HG02943 (cell line): ENCODE data around the gene TRIM71.
"Not testable (repeated sequence)": the region's sequence is repeated elsewhere in the genome, so short reads cannot be mapped to it uniquely, and the experiment has no call there.

Source experiments
- ATAC-seq: cut with Tn5 transposase; IDR thresholded peaks from one replicate; pipeline ENCODE4 v1.9.1; 2021; ENCODE audit warnings: mild to moderate bottlenecking, low read depth, moderate library complexity; ENCODE audit not compliant: unreplicated experiment

The TRIM71 gene

DNA sequence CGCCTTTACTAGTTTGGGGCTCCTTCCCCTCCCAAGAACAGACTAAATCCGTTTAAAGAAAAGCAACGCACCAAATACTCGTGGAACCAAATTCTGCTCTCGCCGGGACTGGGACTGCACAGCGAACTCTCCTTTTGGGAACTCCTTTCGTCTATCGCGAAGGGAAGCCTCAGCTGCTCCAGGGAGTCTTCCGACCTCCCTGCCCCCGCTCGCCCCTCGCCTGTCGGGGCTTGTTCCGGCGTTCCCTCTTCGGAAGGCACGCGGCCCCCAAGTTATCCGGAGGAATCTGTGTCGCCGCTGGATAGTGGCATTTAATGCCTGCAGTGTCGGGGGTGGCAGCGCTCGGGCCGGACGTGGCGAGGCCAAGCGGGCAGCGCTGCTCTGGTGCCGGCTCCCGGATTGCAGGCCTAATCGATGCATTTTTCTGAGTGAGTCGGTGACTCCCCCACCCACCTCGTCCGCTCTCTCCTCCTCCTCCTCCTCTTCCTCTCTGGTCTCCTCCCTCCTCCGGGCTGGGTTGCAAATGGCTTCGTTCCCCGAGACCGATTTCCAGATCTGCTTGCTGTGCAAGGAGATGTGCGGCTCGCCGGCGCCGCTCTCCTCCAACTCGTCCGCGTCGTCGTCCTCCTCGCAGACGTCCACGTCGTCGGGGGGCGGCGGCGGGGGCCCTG lies at the start of gene TRIM71:
TSS of gene TRIM71 (plus strand) at position 440 of the 671 bp plus-strand sequence. CDS start at position 524, 84 bp downstream.
- no peak for ATAC-seq

DNA sequence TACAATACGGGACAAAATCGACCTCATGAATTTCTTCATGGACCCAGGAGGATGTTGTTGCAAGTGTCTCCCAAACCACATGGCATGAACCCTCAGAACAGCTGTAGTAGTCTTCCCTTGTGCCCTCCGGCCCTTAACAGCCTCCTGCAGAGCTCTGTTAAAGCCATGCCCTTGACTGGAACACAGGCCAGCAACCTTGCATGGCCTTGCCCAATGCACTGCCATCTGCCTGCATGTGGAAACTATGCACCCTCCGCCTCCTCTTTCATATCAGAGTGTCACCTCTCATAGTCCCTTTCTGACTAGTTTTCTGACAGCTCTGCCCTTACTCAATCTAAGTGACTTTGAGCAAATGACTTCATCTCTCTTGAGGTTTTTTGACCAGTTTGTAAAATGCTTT lies 39.4 kb upstream of the TRIM71 start:
- ATAC-seq = no peak

DNA sequence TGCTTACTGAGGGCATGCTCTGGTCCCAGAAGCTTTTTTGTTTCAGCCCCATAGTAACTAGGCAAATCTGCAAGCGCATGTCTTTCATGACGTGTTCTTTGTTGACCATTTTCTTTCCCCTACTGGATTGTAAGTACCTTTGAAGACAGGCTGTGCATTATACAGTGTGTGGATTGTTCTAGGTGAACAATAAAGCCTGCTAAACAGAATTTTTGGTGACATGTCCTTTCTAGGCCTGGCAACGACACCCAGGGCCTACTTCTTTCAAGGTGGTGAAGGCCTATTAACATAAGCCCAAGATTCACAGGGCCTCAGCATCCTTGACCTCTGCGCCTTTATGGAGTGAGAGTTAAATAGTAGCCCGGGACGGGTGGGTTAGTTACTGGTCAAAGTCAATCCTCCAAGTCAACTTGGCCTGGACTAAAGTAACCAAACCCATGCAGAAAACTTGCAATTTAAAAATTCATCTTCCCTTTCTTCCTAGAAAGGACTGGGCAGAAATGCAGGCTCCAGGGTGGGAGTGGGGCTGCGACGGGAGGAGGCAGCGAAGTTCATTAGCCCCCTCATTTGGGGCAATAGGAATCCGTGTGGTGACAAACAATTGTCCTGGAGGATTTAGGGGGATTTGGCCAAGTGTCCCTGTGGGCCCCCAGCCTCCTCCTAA lies 37.6 kb upstream of the TRIM71 start:
- ATAC-seq = no peak

DNA sequence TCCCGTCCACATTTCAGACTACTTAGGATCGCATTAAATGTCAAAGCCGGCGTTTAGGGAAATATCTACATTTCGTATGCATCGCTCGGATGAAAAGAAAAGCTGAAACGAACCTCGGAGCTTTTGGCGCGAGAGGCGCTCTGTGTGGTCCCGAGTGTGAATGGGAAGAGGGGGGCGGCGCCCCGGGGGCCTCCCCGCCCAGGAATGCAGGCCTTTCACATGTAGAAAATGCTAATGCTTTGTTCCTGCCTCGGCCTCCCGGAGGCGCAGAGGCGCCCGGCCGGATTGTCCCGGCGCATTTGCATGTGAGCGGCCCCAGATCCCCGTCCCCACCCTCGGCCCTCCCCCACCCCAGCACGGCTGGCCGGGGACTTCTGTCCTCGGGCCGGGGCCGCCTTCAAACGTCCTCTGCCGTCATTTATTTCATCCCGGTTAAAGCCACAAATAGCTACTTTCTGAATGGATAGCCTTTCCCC lies 37.0 kb upstream of the TRIM71 start:
- peak; percentile 33 for ATAC-seq

DNA sequence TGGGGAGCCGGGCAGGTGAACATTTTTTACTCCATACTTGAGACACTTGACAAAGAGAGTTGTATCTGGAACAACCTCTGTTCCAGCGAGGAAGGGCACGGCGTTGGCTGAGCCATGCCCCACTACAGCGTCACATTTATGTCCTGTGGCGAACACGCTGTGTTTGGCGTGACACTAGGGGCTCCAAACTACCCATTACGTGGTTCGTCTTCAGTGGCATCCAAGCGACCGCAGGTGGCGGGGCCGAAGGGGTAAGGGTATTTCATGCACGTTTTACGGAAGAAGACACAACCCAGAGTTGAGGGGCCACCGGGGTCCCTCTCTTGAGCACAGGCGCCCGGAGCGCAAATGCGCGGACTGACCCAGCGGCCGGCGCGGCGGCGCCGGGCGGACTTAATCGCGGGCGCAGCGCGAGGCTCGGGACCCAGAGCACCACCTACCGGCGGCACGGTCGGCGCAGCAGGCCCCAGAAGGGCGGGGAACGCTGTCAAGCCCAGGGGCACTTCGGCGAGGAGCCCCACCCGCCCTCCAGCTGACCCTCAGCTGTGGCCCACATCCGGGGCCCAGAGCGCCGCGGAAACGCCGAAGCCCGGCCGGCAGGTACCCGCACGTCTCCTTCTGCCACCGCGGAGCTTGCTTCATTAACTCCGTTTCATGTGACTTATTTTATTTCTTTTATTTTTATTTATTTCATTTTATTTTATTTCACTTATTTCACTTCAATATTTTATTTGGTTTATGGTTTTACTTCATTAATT lies 36.4 kb upstream of the TRIM71 start:
- ATAC-seq = peak; percentile 97

DNA sequence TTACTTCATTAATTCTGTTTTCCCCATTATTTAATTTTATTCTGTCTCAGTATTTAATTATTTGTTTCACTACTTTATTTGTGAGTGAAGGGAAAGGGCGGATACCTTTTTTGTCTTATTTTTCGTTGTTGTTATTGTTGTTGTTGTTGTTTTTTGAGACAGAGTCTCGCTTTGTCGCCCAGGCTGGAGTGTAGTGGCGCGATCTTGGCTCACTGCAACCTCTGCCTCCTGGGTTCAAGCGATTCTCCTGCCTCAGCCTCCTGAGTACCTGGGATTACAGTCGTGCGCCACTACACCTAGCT lies 35.9 kb upstream of the TRIM71 start:
- not testable (repeated sequence) for ATAC-seq

DNA sequence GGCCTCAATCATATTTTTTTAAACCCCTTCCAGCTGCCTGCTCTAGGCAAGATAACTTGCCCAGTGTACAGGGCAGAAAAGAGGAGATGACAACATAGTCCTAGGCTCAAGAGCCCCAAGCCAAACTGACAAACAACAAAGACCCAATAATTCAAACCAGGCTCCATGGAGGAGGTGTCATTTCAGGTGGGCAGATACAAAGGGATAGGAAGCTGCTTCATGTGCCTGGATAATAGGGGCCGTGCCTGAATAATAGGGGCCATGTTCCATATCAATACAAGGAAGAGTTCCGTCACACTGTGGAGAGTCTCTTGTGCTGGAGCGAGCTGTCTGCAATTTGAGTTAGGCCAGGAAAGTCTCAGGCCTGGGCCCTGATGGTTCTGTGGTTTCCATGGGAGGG lies 35.4 kb upstream of the TRIM71 start:
- ATAC-seq = no peak

DNA sequence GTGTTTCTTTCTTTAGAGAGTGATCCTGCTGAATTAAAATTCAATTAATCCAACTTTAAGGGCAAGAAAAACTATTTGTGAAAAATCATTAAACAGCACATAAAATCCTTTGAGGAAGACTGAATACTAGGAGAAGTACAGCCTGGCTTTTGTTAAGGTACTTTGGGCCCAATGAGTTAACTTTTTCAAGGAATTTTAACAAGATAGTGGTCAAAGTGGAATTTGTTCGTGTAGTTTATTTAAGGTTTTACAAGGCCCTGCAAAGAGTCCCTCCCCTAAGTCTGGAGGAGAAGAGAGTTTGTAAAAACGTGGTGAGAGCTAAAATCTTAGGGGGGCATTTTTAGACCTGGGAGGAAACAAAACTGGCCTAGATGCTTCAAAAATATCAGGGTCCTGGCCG lies 26.0 kb upstream of the TRIM71 start:
- ATAC-seq = no peak

DNA sequence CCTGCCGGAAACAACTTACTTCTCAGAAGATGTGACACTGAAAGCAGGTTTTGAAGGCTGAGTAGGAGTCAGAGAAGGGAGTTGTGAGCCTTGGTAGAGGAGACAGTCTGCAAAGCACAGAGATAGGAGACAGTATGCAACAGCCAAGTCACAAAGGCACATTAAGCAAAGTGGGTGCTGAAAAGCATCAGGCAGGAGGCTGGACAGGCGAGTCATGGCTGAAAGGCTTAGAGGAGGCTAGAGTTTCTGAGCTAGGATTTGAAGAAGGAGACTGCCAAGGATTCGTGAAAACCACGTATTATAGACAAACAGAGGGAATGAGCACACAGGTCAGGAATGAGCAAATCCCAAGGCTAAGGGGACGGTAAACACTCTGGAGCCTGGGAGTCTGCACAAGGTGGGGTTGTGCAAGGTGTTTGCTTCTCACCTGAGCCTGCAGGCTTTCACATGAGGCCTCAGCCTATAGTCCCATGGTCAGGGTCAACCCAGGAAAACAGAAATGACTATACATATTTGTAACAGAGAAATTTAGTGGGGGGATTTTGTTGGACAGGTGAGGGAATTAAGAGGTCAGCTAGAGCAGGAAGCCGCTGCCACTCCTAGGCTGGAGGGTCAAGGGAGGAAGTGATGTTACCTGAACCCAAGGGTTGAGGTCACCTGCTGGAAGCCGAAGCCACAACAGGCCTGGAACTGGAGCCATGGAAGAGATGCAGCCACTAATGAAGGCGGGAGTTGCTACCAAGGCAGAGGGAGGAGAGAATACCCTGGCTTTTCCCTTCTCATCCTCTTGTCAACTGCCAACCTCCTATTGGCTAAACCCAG lies 23.1 kb upstream of the TRIM71 start:
- no peak for ATAC-seq

DNA sequence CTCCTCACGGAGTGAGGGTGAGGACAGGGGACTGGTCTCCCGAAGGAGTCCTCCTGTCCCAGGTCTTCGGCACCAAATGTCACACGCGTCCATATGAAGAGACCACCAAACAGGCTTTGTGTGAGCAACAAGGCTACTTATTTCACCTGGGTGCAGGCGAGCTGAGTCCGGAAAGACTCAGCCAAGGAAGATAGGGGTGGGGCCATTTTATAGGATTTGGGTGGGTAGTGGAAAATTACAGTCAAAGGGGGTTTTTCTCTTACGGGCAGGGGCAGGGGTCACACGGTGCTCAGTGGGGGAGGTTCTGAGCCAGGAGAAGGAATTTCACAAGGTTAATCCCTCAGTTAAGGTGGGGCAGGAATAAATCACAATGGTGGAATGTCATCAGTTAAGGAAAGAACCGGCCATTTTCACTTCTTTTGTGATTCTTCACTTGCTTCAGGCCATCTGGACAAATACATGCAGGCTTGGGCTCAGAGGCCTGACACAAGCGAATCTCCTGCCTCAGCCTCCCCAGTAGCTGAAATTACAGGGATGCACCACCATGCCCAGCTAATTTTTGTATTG lies 21.3 kb upstream of the TRIM71 start:
- not testable (repeated sequence) for ATAC-seq

DNA sequence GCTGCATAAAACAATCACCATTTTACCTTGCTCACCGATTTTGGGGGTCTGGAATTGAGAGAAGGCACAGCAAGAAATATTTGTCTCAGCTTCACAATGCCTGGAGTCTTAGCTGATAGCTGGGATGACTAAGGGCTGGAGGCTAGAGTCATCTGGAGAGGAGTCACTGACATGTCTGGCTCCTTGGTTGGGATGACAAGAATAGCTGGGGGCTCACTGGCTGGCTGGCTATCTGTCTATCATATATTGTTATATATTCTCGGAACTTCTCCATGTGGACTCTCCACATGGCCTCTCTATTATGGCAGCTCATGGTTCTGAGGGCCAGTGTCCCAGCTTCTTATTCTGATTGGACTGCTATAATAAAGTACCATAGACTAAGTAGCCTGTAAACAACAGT lies 20.0 kb upstream of the TRIM71 start:
- no peak for ATAC-seq

DNA sequence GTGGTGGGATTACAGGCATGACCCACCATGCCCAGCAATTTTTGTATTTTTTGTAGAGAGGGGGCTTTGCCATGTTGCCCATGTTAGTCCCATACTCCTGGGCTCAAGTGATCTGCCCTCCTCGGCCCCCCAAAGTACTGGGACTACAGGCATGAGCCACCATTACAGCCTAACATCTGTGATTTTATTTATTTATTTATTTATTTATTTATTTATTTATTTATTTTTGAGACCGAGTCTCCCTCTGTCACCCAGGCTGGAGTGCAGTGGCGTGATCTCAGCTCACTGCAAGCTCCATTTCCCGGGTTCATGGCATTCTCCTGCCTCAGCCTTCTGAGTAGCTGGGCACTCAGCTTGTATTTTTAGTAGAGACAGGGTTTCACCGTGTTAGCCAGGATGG lies 16.4 kb upstream of the TRIM71 start:
- ATAC-seq = not testable (repeated sequence)

DNA sequence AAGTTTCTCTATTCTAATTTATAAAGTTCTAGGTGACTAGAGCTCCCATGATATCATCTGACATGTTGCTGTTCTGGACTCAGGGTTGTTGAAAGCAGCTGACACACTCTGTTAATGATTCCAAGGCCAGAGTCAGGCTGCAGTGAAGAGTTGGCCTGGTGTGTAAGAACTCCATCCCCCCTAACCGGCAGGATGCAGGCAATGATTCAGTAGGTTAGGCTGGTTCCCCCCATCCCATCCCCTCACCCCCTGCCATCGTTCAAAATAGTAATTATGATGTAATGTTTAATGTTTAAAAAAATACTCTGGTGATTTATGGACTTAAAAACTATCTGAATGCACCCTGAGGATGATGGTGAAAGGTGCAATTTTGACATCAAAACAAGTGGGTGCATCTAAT lies 4.6 kb upstream of the TRIM71 start:
- ATAC-seq = no peak

DNA sequence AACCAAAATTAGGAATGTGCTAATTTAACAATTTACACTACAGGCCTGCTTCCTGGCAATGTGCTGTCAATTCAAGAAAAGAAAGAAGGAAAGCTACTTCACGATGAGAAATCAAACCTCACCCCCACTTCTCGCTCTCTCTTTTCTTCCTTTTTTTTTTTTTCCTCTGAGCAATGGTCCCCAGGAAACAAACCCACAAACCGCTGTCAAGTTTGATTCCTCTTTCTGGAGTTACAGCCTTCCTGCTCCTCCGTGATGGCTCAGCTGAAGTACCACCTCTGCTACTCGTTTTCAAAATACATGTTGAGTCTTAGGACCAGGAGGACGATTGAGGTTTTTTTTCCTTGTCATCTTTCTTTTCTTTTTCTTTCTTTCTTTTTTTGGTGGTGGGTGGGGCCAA lies 3.4 kb upstream of the TRIM71 start:
- no peak for ATAC-seq

DNA sequence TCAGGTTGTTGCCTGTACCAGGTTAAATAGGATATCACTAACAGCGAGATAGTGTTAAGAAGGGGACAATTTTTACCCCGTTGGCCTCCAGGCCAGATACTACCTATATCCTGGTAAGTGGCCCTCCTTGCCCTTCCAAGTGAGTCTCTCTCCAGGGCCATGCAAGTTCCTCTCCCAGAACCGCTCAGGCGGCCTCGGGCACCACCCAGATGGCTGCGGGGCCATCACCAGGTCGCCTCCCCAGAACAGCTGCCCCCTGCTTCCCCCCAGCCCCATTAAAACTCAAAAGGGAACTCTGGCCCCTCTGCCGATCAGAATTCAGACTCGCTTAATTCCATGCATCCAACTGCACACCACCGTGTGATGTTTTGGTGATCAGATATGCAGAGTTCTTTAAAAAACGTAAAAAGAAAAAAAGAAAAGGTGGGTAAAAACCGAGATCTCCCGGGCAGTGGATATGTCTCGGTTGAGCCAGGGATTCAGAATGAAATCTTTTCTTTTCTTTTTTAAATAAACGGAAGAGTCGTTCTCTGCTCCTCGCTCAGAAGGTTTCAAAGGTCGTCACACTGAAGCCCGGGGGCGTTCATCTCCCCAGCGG lies 1.9 kb upstream of the TRIM71 start:
- no peak for ATAC-seq

DNA sequence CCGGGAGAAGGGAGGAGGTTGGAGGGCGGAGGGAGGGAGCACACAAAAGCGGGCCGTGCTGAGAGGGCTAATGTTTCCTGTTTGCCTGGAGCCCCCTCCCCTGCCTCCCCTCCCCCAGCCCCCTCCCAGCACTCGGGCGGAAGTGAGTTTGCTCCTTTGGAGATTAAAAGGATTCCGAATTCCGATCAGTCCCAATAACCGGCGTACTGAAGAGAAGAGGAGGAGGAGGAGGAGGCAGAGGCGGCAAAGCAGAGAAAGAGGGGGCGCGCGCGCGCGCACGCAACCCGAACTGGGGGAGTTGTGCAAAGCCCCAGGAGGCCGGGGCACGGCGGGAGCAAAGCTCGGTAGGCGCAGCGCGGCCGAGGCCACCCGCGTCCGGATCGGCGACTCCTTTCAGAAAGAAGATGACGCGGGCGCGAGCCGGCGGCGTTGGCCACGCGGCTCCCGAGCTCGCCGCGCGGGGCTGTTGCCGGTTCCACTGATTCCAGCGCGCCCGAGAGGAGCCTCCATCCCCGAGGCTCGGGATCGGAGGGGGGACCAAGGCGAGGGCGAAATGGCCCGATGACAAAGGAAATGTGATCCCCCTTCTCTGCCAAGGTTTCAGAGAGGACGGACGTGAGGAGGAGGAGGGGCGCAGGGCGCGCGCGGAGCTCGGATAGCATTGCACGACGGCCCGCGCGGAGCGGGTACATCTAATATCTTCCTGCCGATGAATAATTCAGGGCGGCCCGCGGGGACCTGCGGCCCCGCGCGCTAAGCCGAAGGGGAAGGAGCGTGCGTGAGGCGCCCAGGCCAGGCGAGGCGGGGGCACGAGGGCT lies 1.1 kb upstream of the TRIM71 start:
- ATAC-seq = no peak

DNA sequence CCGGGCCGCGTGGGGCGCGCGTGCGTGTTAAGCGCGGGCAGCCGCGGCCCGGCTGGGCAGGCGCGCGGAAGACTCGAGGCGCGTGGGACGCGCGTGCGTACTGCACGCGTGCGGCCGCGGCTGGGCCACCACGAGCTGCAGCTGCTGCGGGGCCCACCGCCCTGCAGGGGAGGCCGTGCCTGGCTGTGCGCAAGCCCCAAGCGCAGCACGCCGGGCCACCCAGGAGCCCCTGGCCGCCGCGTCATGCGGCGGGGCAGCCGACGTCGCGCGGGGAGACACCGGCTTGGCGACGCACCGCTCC lies 590 bp upstream of the TRIM71 start:
- no peak for ATAC-seq

DNA sequence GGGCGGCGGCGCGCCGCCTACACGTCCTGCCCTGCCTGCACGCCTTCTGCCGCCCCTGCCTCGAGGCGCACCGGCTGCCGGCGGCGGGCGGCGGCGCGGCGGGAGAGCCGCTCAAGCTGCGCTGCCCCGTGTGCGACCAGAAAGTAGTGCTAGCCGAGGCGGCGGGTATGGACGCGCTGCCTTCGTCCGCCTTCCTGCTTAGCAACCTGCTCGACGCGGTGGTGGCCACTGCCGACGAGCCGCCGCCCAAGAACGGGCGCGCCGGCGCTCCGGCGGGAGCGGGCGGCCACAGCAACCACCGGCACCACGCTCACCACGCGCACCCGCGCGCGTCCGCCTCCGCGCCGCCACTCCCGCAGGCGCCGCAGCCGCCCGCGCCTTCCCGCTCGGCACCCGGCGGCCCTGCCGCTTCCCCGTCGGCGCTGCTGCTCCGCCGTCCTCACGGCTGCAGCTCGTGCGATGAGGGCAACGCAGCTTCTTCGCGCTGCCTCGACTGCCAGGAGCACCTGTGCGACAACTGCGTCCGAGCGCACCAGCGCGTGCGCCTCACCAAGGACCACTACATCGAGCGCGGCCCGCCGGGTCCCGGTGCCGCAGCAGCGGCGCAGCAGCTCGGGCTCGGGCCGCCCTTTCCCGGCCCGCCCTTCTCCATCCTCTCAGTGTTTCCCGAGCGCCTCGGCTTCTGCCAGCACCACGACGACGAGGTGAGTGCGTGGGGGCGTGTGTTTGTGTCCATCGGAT lies 602 bp downstream of the TRIM71 start:
- ATAC-seq = no peak

DNA sequence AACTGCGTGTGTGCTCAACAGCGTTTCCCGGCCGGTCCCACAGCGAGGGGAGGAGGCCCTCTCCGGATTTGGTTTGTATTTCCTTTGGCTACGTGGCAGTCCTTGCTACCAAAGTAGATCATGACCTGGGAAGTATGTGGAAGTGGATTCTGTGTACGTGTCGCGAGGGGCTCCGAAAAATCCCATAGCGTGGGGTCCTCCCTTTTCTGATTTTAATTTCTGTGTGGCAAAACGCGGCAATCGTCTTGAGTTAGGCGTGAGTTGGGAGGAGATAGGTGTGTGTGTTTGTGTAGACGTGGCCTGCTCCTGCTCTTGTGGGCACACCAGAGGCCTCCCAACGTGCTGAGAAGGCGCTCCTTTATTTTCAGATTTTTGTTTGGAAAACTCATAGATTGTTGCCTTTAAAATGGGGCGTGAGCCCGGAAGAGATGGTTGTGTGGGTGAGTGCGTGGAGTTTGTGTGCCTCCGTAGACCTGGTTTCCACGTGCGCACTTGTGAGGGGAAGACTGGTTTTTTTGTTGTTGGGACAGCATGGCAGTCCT lies 1.2 kb downstream of the TRIM71 start:
- ATAC-seq = no peak
